Upper lobe of left lung (tissue), 4 donors: ENCODE results near the gene MEGF9.

Experiments
- CTCF ChIP-seq, 6 experiments: fragments of 450-650 bp in 4 of 6; fragments of 200-600 bp in 2 of 6; sonication (generic) in 2 of 6; IDR thresholded peaks; one replicate each; pipeline ENCODE4 v1.5.1; 2016 to 2019; ENCODE audit warnings: antibody characterized with exemption in 6 of 6
- POLR2AphosphoS5 ChIP-seq, 2 donors: sonication (generic); formaldehyde crosslinking; IDR thresholded peaks; one replicate each; pipeline ENCODE4 v1.5.1; 2017; ENCODE audit warnings: antibody characterized with exemption in 2 of 2

- TF ChIP-seq CTCF (IDR thresholded peaks at IDR 0.05) = no peak
- no peak for TF ChIP-seq POLR2AphosphoS5 (IDR thresholded peaks at IDR 0.05)
Measured at GRCh38 chr9:120630333-120630732, 83.9 kb downstream of the MEGF9 start.
